IMR-90 (cell line): ENCODE measurements around the gene HIRA. TPM values are rescaled to one million over a fixed set of nuclear protein-coding genes. Genes with fewer than 3 reads are reported as not detected.

Experiments used
- ATAC-seq: fragments of 200-7000 bp; cut with Tn5 transposase; 2 replicates; pipeline ENCODE4 v1.9.1; 2020; ENCODE audit warnings: low read depth, mild to moderate bottlenecking, moderate library complexity
- BruUV-seq: library from RNA; stranded (reverse); fragments of 400-500 nt; replicated peaks from 2 replicates; lab custom pipeline; 2021; lab: Mats Ljungman, UMichigan
- CTCF ChIA-PET: fragments of 300-600 bp; formaldehyde crosslinking; extraction: SDS; loops from one replicate; lab custom pipeline; 2021; ENCODE audit warnings: antibody characterized with exemption; lab: Yijun Ruan, JAX
- POLR2A ChIA-PET: fragments of 300-600 bp; sonication (Branson Sonifier 250); formaldehyde crosslinking; loops from one replicate; lab custom pipeline; 2022; ENCODE audit warnings: antibody characterized with exemption; ENCODE audit not compliant: unreplicated experiment; lab: Charles Lee
- DNase-seq: peaks from one replicate; pipeline ENCODE4 v3.0.0; 2013
- H2AFZ ChIP-seq: replicated peaks from 2 replicates; pipeline ENCODE3; 2013; ENCODE audit warnings: low read length, mild to moderate bottlenecking; ENCODE audit not compliant: poor library complexity
- H2AK5ac ChIP-seq: 2 replicates; pipeline ENCODE4 v1.6.1; 2013; ENCODE audit warnings: low read depth, low read length, inconsistent platforms
- H2AK9ac ChIP-seq: replicated peaks from 2 replicates; pipeline ENCODE3; 2013; ENCODE audit warnings: mild to moderate bottlenecking, low read depth, low read length, moderate library complexity; ENCODE audit not compliant: poor library complexity
- H2BK120ac ChIP-seq: 2 replicates; pipeline ENCODE4 v1.6.1; 2013; ENCODE audit warnings: low read depth, low read length, inconsistent platforms
- H2BK15ac ChIP-seq: 3 replicates; pipeline ENCODE4 v1.6.1; 2013; ENCODE audit warnings: low read depth, low read length, inconsistent platforms
- H2BK20ac ChIP-seq: 2 replicates; pipeline ENCODE4 v1.6.1; 2013; ENCODE audit warnings: low read depth, mild to moderate bottlenecking, inconsistent platforms, low read length, moderate library complexity
- H2BK5ac ChIP-seq: 2 replicates; pipeline ENCODE4 v1.6.1; 2013; ENCODE audit warnings: mild to moderate bottlenecking, low read depth, low read length, inconsistent platforms; ENCODE audit not compliant: poor library complexity, severe bottlenecking
- H3K14ac ChIP-seq: replicated peaks from 2 replicates; pipeline ENCODE4 v1.6.1; 2013; ENCODE audit warnings: low read depth, low read length, inconsistent platforms
- H3K18ac ChIP-seq: 2 replicates; pipeline ENCODE4 v1.6.1; 2013; ENCODE audit warnings: low read depth, low read length, control low read depth
- H3K23ac ChIP-seq: 2 replicates; pipeline ENCODE4 v1.6.1; 2013; ENCODE audit warnings: low read depth, low read length, inconsistent platforms
- H3K27ac ChIP-seq: 2 replicates; pipeline ENCODE4 v1.5.1; 2013; ENCODE audit warnings: mild to moderate bottlenecking, control low read depth, low read length; ENCODE audit not compliant: insufficient read depth
- H3K27me3 ChIP-seq: 2 replicates; pipeline ENCODE4 v1.6.1; 2013; ENCODE audit warnings: low read length; ENCODE audit not compliant: control insufficient read depth, insufficient read depth
- H3K36me3 ChIP-seq: 2 replicates; pipeline ENCODE4 v1.6.1; 2013; ENCODE audit warnings: low read length, mixed read lengths; ENCODE audit not compliant: control insufficient read depth, insufficient read depth
- H3K4ac ChIP-seq: 2 replicates; pipeline ENCODE4 v1.6.1; 2013; ENCODE audit warnings: low read depth, low read length, inconsistent platforms
- H3K4me1 ChIP-seq: 2 replicates; pipeline ENCODE4 v1.6.1; 2013; ENCODE audit warnings: low read length, mixed read lengths; ENCODE audit not compliant: control insufficient read depth, insufficient read depth
- H3K4me2 ChIP-seq: 2 replicates; pipeline ENCODE4 v1.6.1; 2013; ENCODE audit warnings: low read depth, mild to moderate bottlenecking, control low read depth, low read length, moderate library complexity
- H3K4me3 ChIP-seq: 2 replicates; pipeline ENCODE4 v1.5.1; 2013; ENCODE audit warnings: low read depth, mild to moderate bottlenecking, control low read depth, low read length, moderate library complexity; ENCODE audit not compliant: insufficient read depth
- H3K56ac ChIP-seq: 2 replicates; pipeline ENCODE4 v1.6.1; 2013; ENCODE audit warnings: low read length, inconsistent platforms; ENCODE audit not compliant: insufficient read depth; ENCODE audit errors: extremely low read depth
- H3K79me1 ChIP-seq, 2 experiments: 2 replicates each; pipeline ENCODE4 v1.6.1; 2013; ENCODE audit warnings: low read length in 2 of 2, inconsistent platforms in 1 of 2, low read depth in 1 of 2
- H3K9ac ChIP-seq: 2 replicates; pipeline ENCODE4 v1.6.1; 2013; ENCODE audit warnings: low read depth, low read length, control low read depth
- H3K9me1 ChIP-seq: 2 replicates; pipeline ENCODE4 v1.6.1; 2013; ENCODE audit warnings: low read length, inconsistent platforms; ENCODE audit not compliant: insufficient read depth
- H3K9me3 ChIP-seq: 2 replicates; pipeline ENCODE4 v1.6.1; 2013; ENCODE audit warnings: low read length; ENCODE audit not compliant: control insufficient read depth, insufficient read depth
- H4K20me1 ChIP-seq: 2 replicates; pipeline ENCODE4 v1.6.1; 2013; ENCODE audit warnings: low read length, inconsistent platforms; ENCODE audit not compliant: insufficient read depth
- H4K5ac ChIP-seq: 2 replicates; pipeline ENCODE4 v1.6.1; 2013; ENCODE audit warnings: mild to moderate bottlenecking, low read depth, low read length, control low read depth
- H4K8ac ChIP-seq, 2 experiments: 2 replicates each; pipeline ENCODE4 v1.6.1; 2013; ENCODE audit warnings: low read depth in 2 of 2, low read length in 2 of 2, control low read depth in 1 of 2, inconsistent platforms in 1 of 2
- H4K91ac ChIP-seq: 2 replicates; pipeline ENCODE4 v1.6.1; 2013; ENCODE audit warnings: low read depth, low read length, inconsistent platforms; ENCODE audit not compliant: insufficient read depth
- BHLHE40 ChIP-seq: fragments of 150-350 bp; IDR thresholded peaks from 2 replicates; pipeline ENCODE4 v1.6.1; 2016; ENCODE audit warnings: mild to moderate bottlenecking, low read depth, low read length
- MAFK ChIP-seq: IDR thresholded peaks from 2 replicates; pipeline ENCODE4 v1.6.1; 2012; ENCODE audit warnings: low read depth, low read length, improper control_type of control experiment
- MAZ ChIP-seq: IDR thresholded peaks from 2 replicates; pipeline ENCODE4 v1.6.1; 2012; ENCODE audit warnings: low read depth, mild to moderate bottlenecking, low read length, improper control_type of control experiment, moderate library complexity, borderline replicate concordance
- MXI1 ChIP-seq: IDR thresholded peaks from 2 replicates; pipeline ENCODE4 v1.6.1; 2012; ENCODE audit warnings: low read depth, mild to moderate bottlenecking, low read length, moderate library complexity, borderline replicate concordance
- NFE2L2 ChIP-seq: fragments of 150-350 bp; IDR thresholded peaks from 2 replicates; pipeline ENCODE4 v1.6.1; 2016; ENCODE audit warnings: low read depth, mild to moderate bottlenecking, low read length
- POLR2A ChIP-seq: IDR thresholded peaks from 2 replicates; pipeline ENCODE4 v1.6.1; 2012; ENCODE audit warnings: mild to moderate bottlenecking, low read depth, low read length
- RAD21 ChIP-seq: IDR thresholded peaks from 2 replicates; pipeline ENCODE4 v1.6.1; 2012; ENCODE audit warnings: low read length, improper control_type of control experiment
- RCOR1 ChIP-seq: IDR thresholded peaks from 2 replicates; pipeline ENCODE4 v1.6.1; 2012; ENCODE audit warnings: mild to moderate bottlenecking, low read length, improper control_type of control experiment; ENCODE audit not compliant: insufficient replicate concordance
- WGBS, 2 experiments: methylation state at CpG; one replicate each; pipeline versions ENCODE4 v1.1.5 to v1.1.7; 2013; ENCODE audit warnings: missing lambda C conversion rate in 2 of 2; ENCODE audit not compliant: insufficient read length in 1 of 2; ENCODE audit errors: extremely low coverage in 2 of 2; 5-methylcytosine and 5-hydroxymethylcytosine counted together
- dilution Hi-C: fragments of 300-500 bp; cut with HindIII; formaldehyde crosslinking; loops from one replicate; pipeline ENCODE4 v1.14.3; 2018; ENCODE audit warnings: low sequenced_read_pairs; ENCODE audit not compliant: unreplicated experiment
- in situ Hi-C: fragments of 300-500 bp; cut with MboI; formaldehyde crosslinking; loops from 3 replicates; pipeline ENCODE4 v1.14.3; 2019; ENCODE audit warnings: low sequenced_read_pairs, inconsistent platforms, mixed read lengths
- intact Hi-C: fragments of 100-400 bp; cut with micrococcal nuclease; formaldehyde crosslinking; loops from 2 replicates; pipeline ENCODE4 v1.10.0; 2022
- polyA plus RNA-seq, 3 experiments: library from polyadenylated mRNA; depleted of rRNA; stranded (reverse); fragments of >200 nt; gene quantifications; 2 replicates each; pipeline ENCODE4 v1.2.3, GENCODE V29; 2012; ENCODE audit warnings: low replicate concordance in 1 of 3
- total RNA-seq: library from RNA; depleted of rRNA; stranded (reverse); fragments of >200 nt; gene quantifications from 2 replicates; pipeline ENCODE4 v1.2.3, GENCODE V29; 2012
- TF ChIP-seq, protein P1 (sequence below): fragments of 150-350 bp; IDR thresholded peaks from 2 replicates; pipeline ENCODE4 v1.6.1; 2017; ENCODE audit warnings: mild to moderate bottlenecking, antibody characterized with exemption, low read length, low read depth
- TF ChIP-seq, protein P2 (sequence below): fragments of 150-350 bp; IDR thresholded peaks from 2 replicates; pipeline ENCODE4 v1.6.1; 2016; ENCODE audit warnings: low read depth, mild to moderate bottlenecking, low read length, moderate library complexity, borderline replicate concordance
- TF ChIP-seq, protein P3 (sequence below): conservative IDR thresholded peaks from 2 replicates; pipeline ENCODE4 v1.5.1; 2012; ENCODE audit warnings: mild to moderate bottlenecking, low read depth, low read length, improper control_type of control experiment

HIRA gene
- total and polyA plus RNA-seq, 2 of the 4 experiments (the other 2 are of a cell fraction) = 14.5 to 24.2 TPM

DNA sequence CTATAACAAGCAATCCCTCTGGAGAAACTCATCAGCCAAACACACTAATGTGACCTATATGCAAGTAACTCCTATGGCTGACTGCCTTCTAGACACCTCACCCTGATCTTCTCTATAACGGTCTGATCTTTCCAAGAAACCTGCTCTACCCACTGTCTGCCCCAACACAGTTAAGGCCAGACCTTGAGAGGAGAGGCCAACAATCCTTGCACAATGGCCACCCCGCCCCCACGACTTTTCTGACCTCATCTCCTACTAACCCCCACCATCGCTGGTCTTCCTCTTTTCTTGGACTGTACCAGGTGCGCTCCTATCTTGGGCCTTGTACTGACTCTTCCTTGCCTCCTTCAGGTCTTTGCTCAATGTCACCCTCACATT, 12.5 kb downstream of the HIRA start:
- BruUV-seq = no TSS peak
- intact Hi-C loops (no loop called here), dilution Hi-C loops (no loop called here), in situ Hi-C loops (no loop called here)
- Histone ChIP-seq H3K9me3 (no peaks in the 10 kb centered on the region), H3K4me1 (peaks cover 5% of the 10 kb centered on the region; the same call in 1 of the 2 replicates), H3K4me2 (no peak overlapping the region), H3K18ac (no peak overlapping the region), H3K14ac (no peak overlapping the region), H3K79me1 (peaks cover 9 to 74% of the 10 kb centered on the region in 2 experiments), H3K9ac (no peak overlapping the region), H3K9me1 (peaks cover 26% of the 10 kb centered on the region), H4K8ac (no peak overlapping the region), H3K27me3 (no peaks in the 10 kb centered on the region), H4K5ac (no peak overlapping the region), H3K4me3 (no peak overlapping the region), H2BK15ac (no peak overlapping the region), H3K4ac (no peak overlapping the region), H3K27ac (no peak overlapping the region), H3K36me3 (no peaks in the 10 kb centered on the region), H2AK5ac (no peak overlapping the region), H3K23ac (no peak overlapping the region), H2BK20ac (no peak overlapping the region), H2BK5ac (no peak overlapping the region), H3K56ac (no peak overlapping the region), H2AFZ (no peak overlapping the region), H2AK9ac (no peak overlapping the region), H2BK120ac (no peak overlapping the region), H4K91ac (no peak overlapping the region), H4K20me1 (peaks cover 52% of the 10 kb centered on the region)
- no peak for DNase-seq
- 100% methylated on average over 4 of the region's 5 CpGs; no CpG with 5 or more reads in 1 of the 2 experiments for WGBS, 2 experiments
- ATAC-seq = no peak
- ChIA-PET CTCF (no interaction called here), POLR2A (no interaction called here)
- TF ChIP-seq MAFK = no peak
- TF ChIP-seq, protein P1, sequence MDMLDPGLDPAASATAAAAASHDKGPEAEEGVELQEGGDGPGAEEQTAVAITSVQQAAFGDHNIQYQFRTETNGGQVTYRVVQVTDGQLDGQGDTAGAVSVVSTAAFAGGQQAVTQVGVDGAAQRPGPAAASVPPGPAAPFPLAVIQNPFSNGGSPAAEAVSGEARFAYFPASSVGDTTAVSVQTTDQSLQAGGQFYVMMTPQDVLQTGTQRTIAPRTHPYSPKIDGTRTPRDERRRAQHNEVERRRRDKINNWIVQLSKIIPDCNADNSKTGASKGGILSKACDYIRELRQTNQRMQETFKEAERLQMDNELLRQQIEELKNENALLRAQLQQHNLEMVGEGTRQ = no peak
- TF ChIP-seq RCOR1 = no peak
- TF ChIP-seq POLR2A = no peak
- TF ChIP-seq MXI1 = no peak
- TF ChIP-seq BHLHE40 = no peak
- no peak for TF ChIP-seq NFE2L2
- TF ChIP-seq, protein P2, sequence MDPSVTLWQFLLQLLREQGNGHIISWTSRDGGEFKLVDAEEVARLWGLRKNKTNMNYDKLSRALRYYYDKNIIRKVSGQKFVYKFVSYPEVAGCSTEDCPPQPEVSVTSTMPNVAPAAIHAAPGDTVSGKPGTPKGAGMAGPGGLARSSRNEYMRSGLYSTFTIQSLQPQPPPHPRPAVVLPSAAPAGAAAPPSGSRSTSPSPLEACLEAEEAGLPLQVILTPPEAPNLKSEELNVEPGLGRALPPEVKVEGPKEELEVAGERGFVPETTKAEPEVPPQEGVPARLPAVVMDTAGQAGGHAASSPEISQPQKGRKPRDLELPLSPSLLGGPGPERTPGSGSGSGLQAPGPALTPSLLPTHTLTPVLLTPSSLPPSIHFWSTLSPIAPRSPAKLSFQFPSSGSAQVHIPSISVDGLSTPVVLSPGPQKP = no peak
- no peak for TF ChIP-seq MAZ
- TF ChIP-seq, protein P3, sequence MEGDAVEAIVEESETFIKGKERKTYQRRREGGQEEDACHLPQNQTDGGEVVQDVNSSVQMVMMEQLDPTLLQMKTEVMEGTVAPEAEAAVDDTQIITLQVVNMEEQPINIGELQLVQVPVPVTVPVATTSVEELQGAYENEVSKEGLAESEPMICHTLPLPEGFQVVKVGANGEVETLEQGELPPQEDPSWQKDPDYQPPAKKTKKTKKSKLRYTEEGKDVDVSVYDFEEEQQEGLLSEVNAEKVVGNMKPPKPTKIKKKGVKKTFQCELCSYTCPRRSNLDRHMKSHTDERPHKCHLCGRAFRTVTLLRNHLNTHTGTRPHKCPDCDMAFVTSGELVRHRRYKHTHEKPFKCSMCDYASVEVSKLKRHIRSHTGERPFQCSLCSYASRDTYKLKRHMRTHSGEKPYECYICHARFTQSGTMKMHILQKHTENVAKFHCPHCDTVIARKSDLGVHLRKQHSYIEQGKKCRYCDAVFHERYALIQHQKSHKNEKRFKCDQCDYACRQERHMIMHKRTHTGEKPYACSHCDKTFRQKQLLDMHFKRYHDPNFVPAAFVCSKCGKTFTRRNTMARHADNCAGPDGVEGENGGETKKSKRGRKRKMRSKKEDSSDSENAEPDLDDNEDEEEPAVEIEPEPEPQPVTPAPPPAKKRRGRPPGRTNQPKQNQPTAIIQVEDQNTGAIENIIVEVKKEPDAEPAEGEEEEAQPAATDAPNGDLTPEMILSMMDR = no peak
- TF ChIP-seq RAD21 = no peak
